ENCODE results near the gene SYTL2. TPM values are rescaled to one million over a fixed set of nuclear protein-coding genes. Genes with fewer than 3 reads are reported as not detected.

The SYTL2 gene
- total and polyA plus RNA-seq, 4 donors, result 29.2 to 57.4 (median 48.5) TPM

Other genes with a start within 250 kb of the SYTL2 start
- 10 to 100 TPM; 19.4 to 23.3 TPM for gene DLG2, start 183.8 kb downstream of the SYTL2 start, total RNA-seq
- gene DLG2, start 183.8 kb downstream of the SYTL2 start, polyA plus RNA-seq, result 1 to 10 TPM; 1.3 to 2.4 TPM
- gene TMEM126B, start 182.5 kb downstream of the SYTL2 start, total RNA-seq, result 10 to 100 TPM; 39.7 to 40.5 TPM
- 100 to 1,000 TPM in 1 of 2 donors, 10 to 100 TPM in 1; 63.3 to 116 TPM for gene TMEM126B, start 182.5 kb downstream of the SYTL2 start, polyA plus RNA-seq
- 10 to 100 TPM; 19.9 to 23.9 TPM for gene TMEM126A, start 163.2 kb downstream of the SYTL2 start, total RNA-seq
- 10 to 100 TPM; 45.8 to 58.4 TPM for gene TMEM126A, start 163.2 kb downstream of the SYTL2 start, polyA plus RNA-seq
- gene CREBZF, start 146.0 kb downstream of the SYTL2 start, total RNA-seq, result 10 to 100 TPM; 44.5 to 59.1 TPM
- gene CREBZF, start 146.0 kb downstream of the SYTL2 start, polyA plus RNA-seq, result 10 to 100 TPM; 19.5 to 69.2 TPM
- 1 to 10 TPM; 1.1 to 1.9 TPM for gene CCDC89, start 124.9 kb downstream of the SYTL2 start, total RNA-seq
- gene CCDC89, start 124.9 kb downstream of the SYTL2 start, polyA plus RNA-seq, result 1 to 10 TPM; 1.6 TPM
- not detected for gene CCDC83, start 44.2 kb upstream of the SYTL2 start, total RNA-seq
- gene CCDC83, start 44.2 kb upstream of the SYTL2 start, polyA plus RNA-seq, result not detected

Measured in aorta (tissue), 4 donors.